Ovary (tissue), 3 donors: Measurements from ENCODE around the gene IL17REL.

Experiments used
- CTCF ChIP-seq, 3 donors: fragments of 450-650 bp in 2 of 3; fragments of 200-600 bp in 1 of 3; IDR thresholded peaks; one replicate each; pipeline versions ENCODE4 v1.5.1 to v1.8.0; 2016 to 2022; ENCODE audit warnings: antibody characterized with exemption in 3 of 3, mild to moderate bottlenecking in 1 of 3
- EP300 ChIP-seq: sonication (generic); formaldehyde crosslinking; IDR thresholded peaks from one replicate; pipeline ENCODE4 v1.6.1; 2017; ENCODE audit warnings: antibody characterized with exemption
- POLR2A ChIP-seq: fragments of 450-650 bp; IDR thresholded peaks from one replicate; pipeline ENCODE4 v1.6.1; 2017; ENCODE audit warnings: antibody characterized with exemption, mild to moderate bottlenecking, moderate library complexity
- donor health status: DM: no; HTN: no; CAD: no.

GRCh38 chr22:49971232-49972162 lies 41.1 kb downstream of the IL17REL start:
- TF ChIP-seq CTCF (IDR thresholded peaks at IDR 0.05) (peak in 1 of 3 donors; percentile 7), EP300 (no peak), POLR2A (no peak)
